Measurements from ENCODE around the gene INPP4B. TPM values are rescaled to one million over a fixed set of nuclear protein-coding genes. Genes with fewer than 3 reads are reported as not detected.

The INPP4B gene
- polyA plus RNA-seq, 1 of the 3 experiments (the other 2 are of a cell fraction), result 0.08 TPM

DNA sequence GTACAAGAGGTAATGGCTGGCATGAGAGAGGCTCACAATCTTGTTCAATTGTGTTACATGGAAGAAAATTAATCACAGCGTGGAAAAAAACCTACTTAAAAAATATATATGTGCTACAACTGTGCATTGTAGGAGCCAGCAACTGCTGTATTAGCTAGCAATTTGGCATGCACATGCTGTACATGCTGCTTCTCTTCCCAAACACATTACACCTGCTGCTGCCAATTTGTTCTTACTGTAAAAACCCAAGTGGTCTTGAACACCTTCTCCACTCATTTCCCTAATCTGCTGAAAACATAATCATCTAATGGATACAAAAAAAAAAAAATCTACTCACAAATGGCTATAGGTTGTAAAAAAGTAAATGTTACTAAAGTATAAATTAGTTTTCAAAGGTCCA lies 264.2 kb downstream of the INPP4B start (continued):
- TF ChIP-seq RCOR1 (IDR thresholded peaks at IDR 0.05; ENCODE audit: low read length) (no peak), FOSL2 (IDR thresholded peaks at IDR 0.05; ENCODE audit: borderline replicate concordance, low read depth) (no peak), TEAD4 (IDR thresholded peaks at IDR 0.05; ENCODE audit: borderline replicate concordance, insufficient read depth) (no peak)
- TF ChIP-seq, protein P1, sequence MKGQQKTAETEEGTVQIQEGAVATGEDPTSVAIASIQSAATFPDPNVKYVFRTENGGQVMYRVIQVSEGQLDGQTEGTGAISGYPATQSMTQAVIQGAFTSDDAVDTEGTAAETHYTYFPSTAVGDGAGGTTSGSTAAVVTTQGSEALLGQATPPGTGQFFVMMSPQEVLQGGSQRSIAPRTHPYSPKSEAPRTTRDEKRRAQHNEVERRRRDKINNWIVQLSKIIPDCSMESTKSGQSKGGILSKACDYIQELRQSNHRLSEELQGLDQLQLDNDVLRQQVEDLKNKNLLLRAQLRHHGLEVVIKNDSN (IDR thresholded peaks at IDR 0.05; ENCODE audit: borderline replicate concordance, low read depth), result no peak

DNA sequence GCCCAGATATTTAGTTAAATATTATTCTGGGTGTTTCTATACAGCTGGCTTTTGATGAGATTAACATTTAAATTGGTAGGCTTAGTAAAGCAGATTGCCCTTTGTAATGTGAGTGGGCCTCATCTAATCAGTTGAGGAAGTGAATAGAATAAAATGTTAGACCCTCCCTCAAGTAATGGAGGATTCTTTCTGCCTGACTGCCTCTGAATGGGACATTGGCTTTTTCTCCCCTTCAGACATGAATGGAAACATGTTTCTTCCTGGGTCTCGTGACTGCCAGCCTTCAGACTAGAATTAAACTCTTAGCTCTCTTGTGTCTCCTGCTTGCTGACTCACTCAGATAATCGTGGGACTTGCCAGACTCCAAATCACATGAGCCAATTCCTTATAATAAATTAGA lies 266.7 kb downstream of the INPP4B start:
- H3K9ac ChIP-seq, result no peak overlapping the region
- WGBS (ENCODE audit: low lambda C conversion rate), result 14% methylated on average over 2 of the region's 2 CpGs
- H3K79me2 ChIP-seq (ENCODE audit: insufficient read depth), result no peaks in the 10 kb centered on the region
- DNase-seq, result no peak
- H3K9me2 ChIP-seq, result no peaks in the 10 kb centered on the region
- TF ChIP-seq ELF1 (IDR thresholded peaks at IDR 0.05) (no peak), YY1 (IDR thresholded peaks at IDR 0.05; ENCODE audit: low read depth) (no peak), MXI1 (IDR thresholded peaks at IDR 0.05; ENCODE audit: low read depth, low read length) (no peak), MEF2A (IDR thresholded peaks at IDR 0.05; ENCODE audit: borderline replicate concordance, low read depth) (no peak), JUND (IDR thresholded peaks at IDR 0.05) (no peak), FOXM1 (IDR thresholded peaks at IDR 0.05; ENCODE audit: low read depth) (no peak), SMC3 (IDR thresholded peaks at IDR 0.05; ENCODE audit: low read depth, low read length) (no peak), TAF1 (IDR thresholded peaks at IDR 0.05; ENCODE audit: borderline replicate concordance, low read depth, low read length) (no peak), NFIC (IDR thresholded peaks at IDR 0.05; ENCODE audit: borderline replicate concordance) (no peak), GABPA (IDR thresholded peaks at IDR 0.05; ENCODE audit: low read depth) (no peak), RFX5 (IDR thresholded peaks at IDR 0.05; ENCODE audit: low read length) (no peak), EP300 (IDR thresholded peaks at IDR 0.05; ENCODE audit: borderline replicate concordance in 1 of 2, low read depth in 1 of 2, low read length in 1 of 2) (no peak), GATA2 (CRISPR knock-in tag; IDR thresholded peaks at IDR 0.05) (no peak)
- TF ChIP-seq, protein P2, sequence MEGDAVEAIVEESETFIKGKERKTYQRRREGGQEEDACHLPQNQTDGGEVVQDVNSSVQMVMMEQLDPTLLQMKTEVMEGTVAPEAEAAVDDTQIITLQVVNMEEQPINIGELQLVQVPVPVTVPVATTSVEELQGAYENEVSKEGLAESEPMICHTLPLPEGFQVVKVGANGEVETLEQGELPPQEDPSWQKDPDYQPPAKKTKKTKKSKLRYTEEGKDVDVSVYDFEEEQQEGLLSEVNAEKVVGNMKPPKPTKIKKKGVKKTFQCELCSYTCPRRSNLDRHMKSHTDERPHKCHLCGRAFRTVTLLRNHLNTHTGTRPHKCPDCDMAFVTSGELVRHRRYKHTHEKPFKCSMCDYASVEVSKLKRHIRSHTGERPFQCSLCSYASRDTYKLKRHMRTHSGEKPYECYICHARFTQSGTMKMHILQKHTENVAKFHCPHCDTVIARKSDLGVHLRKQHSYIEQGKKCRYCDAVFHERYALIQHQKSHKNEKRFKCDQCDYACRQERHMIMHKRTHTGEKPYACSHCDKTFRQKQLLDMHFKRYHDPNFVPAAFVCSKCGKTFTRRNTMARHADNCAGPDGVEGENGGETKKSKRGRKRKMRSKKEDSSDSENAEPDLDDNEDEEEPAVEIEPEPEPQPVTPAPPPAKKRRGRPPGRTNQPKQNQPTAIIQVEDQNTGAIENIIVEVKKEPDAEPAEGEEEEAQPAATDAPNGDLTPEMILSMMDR (IDR thresholded peaks at IDR 0.05), result no peak
- TF ChIP-seq, protein P3, sequence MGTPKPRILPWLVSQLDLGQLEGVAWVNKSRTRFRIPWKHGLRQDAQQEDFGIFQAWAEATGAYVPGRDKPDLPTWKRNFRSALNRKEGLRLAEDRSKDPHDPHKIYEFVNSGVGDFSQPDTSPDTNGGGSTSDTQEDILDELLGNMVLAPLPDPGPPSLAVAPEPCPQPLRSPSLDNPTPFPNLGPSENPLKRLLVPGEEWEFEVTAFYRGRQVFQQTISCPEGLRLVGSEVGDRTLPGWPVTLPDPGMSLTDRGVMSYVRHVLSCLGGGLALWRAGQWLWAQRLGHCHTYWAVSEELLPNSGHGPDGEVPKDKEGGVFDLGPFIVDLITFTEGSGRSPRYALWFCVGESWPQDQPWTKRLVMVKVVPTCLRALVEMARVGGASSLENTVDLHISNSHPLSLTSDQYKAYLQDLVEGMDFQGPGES (IDR thresholded peaks at IDR 0.05; ENCODE audit: low read depth, low read length), result no peak
- TF ChIP-seq, protein P1 (IDR thresholded peaks at IDR 0.05; ENCODE audit: borderline replicate concordance, low read depth), result no peak
- TF ChIP-seq, protein P4, sequence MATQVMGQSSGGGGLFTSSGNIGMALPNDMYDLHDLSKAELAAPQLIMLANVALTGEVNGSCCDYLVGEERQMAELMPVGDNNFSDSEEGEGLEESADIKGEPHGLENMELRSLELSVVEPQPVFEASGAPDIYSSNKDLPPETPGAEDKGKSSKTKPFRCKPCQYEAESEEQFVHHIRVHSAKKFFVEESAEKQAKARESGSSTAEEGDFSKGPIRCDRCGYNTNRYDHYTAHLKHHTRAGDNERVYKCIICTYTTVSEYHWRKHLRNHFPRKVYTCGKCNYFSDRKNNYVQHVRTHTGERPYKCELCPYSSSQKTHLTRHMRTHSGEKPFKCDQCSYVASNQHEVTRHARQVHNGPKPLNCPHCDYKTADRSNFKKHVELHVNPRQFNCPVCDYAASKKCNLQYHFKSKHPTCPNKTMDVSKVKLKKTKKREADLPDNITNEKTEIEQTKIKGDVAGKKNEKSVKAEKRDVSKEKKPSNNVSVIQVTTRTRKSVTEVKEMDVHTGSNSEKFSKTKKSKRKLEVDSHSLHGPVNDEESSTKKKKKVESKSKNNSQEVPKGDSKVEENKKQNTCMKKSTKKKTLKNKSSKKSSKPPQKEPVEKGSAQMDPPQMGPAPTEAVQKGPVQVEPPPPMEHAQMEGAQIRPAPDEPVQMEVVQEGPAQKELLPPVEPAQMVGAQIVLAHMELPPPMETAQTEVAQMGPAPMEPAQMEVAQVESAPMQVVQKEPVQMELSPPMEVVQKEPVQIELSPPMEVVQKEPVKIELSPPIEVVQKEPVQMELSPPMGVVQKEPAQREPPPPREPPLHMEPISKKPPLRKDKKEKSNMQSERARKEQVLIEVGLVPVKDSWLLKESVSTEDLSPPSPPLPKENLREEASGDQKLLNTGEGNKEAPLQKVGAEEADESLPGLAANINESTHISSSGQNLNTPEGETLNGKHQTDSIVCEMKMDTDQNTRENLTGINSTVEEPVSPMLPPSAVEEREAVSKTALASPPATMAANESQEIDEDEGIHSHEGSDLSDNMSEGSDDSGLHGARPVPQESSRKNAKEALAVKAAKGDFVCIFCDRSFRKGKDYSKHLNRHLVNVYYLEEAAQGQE (IDR thresholded peaks at IDR 0.05; ENCODE audit: low read depth, low read length), result no peak
- TF ChIP-seq, protein P5, sequence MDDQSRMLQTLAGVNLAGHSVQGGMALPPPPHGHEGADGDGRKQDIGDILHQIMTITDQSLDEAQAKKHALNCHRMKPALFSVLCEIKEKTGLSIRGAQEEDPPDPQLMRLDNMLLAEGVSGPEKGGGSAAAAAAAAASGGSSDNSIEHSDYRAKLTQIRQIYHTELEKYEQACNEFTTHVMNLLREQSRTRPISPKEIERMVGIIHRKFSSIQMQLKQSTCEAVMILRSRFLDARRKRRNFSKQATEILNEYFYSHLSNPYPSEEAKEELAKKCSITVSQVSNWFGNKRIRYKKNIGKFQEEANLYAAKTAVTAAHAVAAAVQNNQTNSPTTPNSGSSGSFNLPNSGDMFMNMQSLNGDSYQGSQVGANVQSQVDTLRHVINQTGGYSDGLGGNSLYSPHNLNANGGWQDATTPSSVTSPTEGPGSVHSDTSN (IDR thresholded peaks at IDR 0.05), result no peak
- H3K27me3 ChIP-seq (ENCODE audit: insufficient read depth), result no peaks in the 10 kb centered on the region; the same call in 1 of the 2 replicates
- CTCF ChIA-PET, result no interaction called here
- no peaks in the 10 kb centered on the region for H3K4me1 ChIP-seq (ENCODE audit: control insufficient read depth in 1 of 2, insufficient read depth in 2 of 2, low read depth in 1 of 2, low read length in 1 of 2)
- H3K27ac ChIP-seq (ENCODE audit: low read depth in 2 of 2, low read length in 1 of 2), result no peak overlapping the region
- POLR2A ChIA-PET, result no interaction called here
- no peak overlapping the region for H3K4me3 ChIP-seq (ENCODE audit: low read depth in 2 of 2, low read length in 1 of 2)
- no peaks in the 10 kb centered on the region for H3K36me3 ChIP-seq (replicated peaks in 1 of 2; ENCODE audit: control insufficient read depth in 1 of 2, insufficient read depth in 2 of 2, low read length in 1 of 2)
- H3K9me3 ChIP-seq, result no peaks in the 10 kb centered on the region
- no peaks in the 10 kb centered on the region for H4K20me1 ChIP-seq (ENCODE audit: insufficient read depth)
- no peak overlapping the region for H2AFZ ChIP-seq (ENCODE audit: low read depth)
- H3K4me2 ChIP-seq, result no peak overlapping the region
- no peaks in the 10 kb centered on the region for H3F3A ChIP-seq (replicated peaks; ENCODE audit: insufficient read depth)
